HG03095 (cell line): ENCODE results near the gene DDTL.
A peak's percentile ranks its signal among the peaks of the same experiment; 100 is the strongest.
"Not testable (repeated sequence)": the region's sequence is repeated elsewhere in the genome, so short reads cannot be mapped to it uniquely, and the experiment has no call there.

Experiments used
- ATAC-seq: cut with Tn5 transposase; IDR thresholded peaks from one replicate; pipeline ENCODE4 v1.9.1; 2021; ENCODE audit warnings: moderate library complexity; ENCODE audit not compliant: unreplicated experiment

DDTL gene

GRCh38 chr22:23969071-23969470 lies 2.4 kb downstream of the DDTL start:
- ATAC-seq = no peak

- no peak for ATAC-seq
These were observed 3.5 kb downstream of the DDTL start for GRCh38 chr22:23970201-23970641.

- no peak for ATAC-seq
These were observed 4.3 kb downstream of the DDTL start for GRCh38 chr22:23970816-23971486.

- ATAC-seq = not testable (repeated sequence)
These were observed 5.2 kb downstream of the DDTL start for GRCh38 chr22:23971927-23972326.

- ATAC-seq = peak; percentile 73
These were observed 7.7 kb downstream of the DDTL start, which contains the start of gene DDT for GRCh38 chr22:23974345-23974744. Gene DDT, minus strand, starts transcription at chr22:23974441. Its CDS starts 27 bp downstream, at chr22:23974414.

GRCh38 chr22:23974836-23975352 lies 8.2 kb downstream of the DDTL start:
- ATAC-seq = peak; percentile 25

GRCh38 chr22:23977304-23977703 lies 10.6 kb downstream of the DDTL start:
- not testable (repeated sequence) for ATAC-seq

GRCh38 chr22:23979557-23980240 lies 13.0 kb downstream of the DDTL start, which contains the start of gene GSTT2:
Gene GSTT2, plus strand, starts transcription at chr22:23980134.
- ATAC-seq = not testable (repeated sequence)

GRCh38 chr22:23980567-23980966 lies 13.9 kb downstream of the DDTL start:
- not testable (repeated sequence) for ATAC-seq

GRCh38 chr22:23984430-23984829 lies 17.7 kb downstream of the DDTL start:
- ATAC-seq = no peak

- ATAC-seq = not testable (repeated sequence)
These were observed 19.4 kb downstream of the DDTL start for GRCh38 chr22:23986089-23986488.

- not testable (repeated sequence) for ATAC-seq
These were observed 20.0 kb downstream of the DDTL start for GRCh38 chr22:23986538-23987178.

GRCh38 chr22:23989583-23990244 lies 23.0 kb downstream of the DDTL start:
- not testable (repeated sequence) for ATAC-seq

- not testable (repeated sequence) for ATAC-seq
These were observed 26.4 kb downstream of the DDTL start for GRCh38 chr22:23993080-23993479.

- ATAC-seq = not testable (repeated sequence)
These were observed 27.0 kb downstream of the DDTL start for GRCh38 chr22:23993581-23994177.

GRCh38 chr22:23997092-23997491 lies 30.4 kb downstream of the DDTL start:
- no peak for ATAC-seq

- ATAC-seq = not testable (repeated sequence)
These were observed 33.1 kb downstream of the DDTL start for GRCh38 chr22:23999779-24000178.

- no peak for ATAC-seq
These were observed 34.6 kb downstream of the DDTL start for GRCh38 chr22:24001314-24001713.

GRCh38 chr22:24002272-24002671 lies 35.6 kb downstream of the DDTL start:
- ATAC-seq = no peak

GRCh38 chr22:24002851-24003250 lies 36.2 kb downstream of the DDTL start:
- ATAC-seq = no peak
